ENCODE data around the gene OOSP3. TPM values are rescaled to one million over a fixed set of nuclear protein-coding genes. Genes with fewer than 3 reads are reported as not detected.

Gene OOSP3
- polyA plus RNA-seq, 1 of the 3 experiments (the other 2 are of a cell fraction), result not detected

DNA sequence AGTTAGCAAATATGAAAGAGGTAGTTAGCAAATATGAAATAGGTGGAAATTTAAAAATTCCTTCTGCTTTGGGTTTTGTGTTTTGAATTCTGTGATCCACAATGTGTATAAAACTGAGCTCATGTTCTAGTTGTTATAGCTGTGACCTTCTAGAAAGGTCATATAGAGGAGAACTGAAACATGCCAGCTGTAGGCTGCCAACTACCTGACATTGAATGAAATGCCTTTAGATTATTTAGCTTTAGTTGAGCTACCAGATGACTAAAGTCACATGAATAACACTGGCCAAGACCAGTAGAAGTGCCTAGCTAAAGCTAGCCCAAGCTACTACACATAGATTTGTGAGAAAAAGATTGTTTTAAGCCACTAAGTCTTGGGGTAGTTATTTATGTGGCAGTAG lies 6.5 kb upstream of the OOSP3 start:
- Histone ChIP-seq H3K79me2 (ENCODE audit: insufficient read depth) (no peaks in the 10 kb centered on the region), H3K4me1 (ENCODE audit: control insufficient read depth in 1 of 2, insufficient read depth in 2 of 2, low read depth in 1 of 2, low read length in 1 of 2) (no peaks in the 10 kb centered on the region), H2AFZ (ENCODE audit: low read depth) (no peak overlapping the region), H3K27me3 (ENCODE audit: insufficient read depth) (no peaks in the 10 kb centered on the region), H4K20me1 (ENCODE audit: insufficient read depth) (no peaks in the 10 kb centered on the region), H3K36me3 (replicated peaks in 1 of 2; ENCODE audit: control insufficient read depth in 1 of 2, insufficient read depth in 2 of 2, low read length in 1 of 2) (no peaks in the 10 kb centered on the region), H3K9ac (no peak overlapping the region), H3F3A (replicated peaks; ENCODE audit: insufficient read depth) (no peaks in the 10 kb centered on the region), H3K4me3 (ENCODE audit: low read depth in 2 of 2, low read length in 1 of 2) (no peak overlapping the region), H3K27ac (ENCODE audit: low read depth in 2 of 2, low read length in 1 of 2) (no peak overlapping the region), H3K4me2 (no peak overlapping the region), H3K9me3 (0 out of 2 replicates have a peak, but pooled peaks cover 8% of the 10 kb centered on the region), H3K9me2 (0 out of 2 replicates have a peak, but pooled peaks cover 5% of the 10 kb centered on the region)
- TF ChIP-seq EP300 (IDR thresholded peaks at IDR 0.05; ENCODE audit: borderline replicate concordance in 1 of 2, low read depth in 1 of 2, low read length in 1 of 2) (no peak), TCF12 (IDR thresholded peaks at IDR 0.05) (no peak)
- TF ChIP-seq, protein P1, sequence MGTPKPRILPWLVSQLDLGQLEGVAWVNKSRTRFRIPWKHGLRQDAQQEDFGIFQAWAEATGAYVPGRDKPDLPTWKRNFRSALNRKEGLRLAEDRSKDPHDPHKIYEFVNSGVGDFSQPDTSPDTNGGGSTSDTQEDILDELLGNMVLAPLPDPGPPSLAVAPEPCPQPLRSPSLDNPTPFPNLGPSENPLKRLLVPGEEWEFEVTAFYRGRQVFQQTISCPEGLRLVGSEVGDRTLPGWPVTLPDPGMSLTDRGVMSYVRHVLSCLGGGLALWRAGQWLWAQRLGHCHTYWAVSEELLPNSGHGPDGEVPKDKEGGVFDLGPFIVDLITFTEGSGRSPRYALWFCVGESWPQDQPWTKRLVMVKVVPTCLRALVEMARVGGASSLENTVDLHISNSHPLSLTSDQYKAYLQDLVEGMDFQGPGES (IDR thresholded peaks at IDR 0.05; ENCODE audit: low read depth, low read length), result no peak
- ChIA-PET CTCF (no interaction called here), POLR2A (no interaction called here)
- DNase-seq, result no peak

DNA sequence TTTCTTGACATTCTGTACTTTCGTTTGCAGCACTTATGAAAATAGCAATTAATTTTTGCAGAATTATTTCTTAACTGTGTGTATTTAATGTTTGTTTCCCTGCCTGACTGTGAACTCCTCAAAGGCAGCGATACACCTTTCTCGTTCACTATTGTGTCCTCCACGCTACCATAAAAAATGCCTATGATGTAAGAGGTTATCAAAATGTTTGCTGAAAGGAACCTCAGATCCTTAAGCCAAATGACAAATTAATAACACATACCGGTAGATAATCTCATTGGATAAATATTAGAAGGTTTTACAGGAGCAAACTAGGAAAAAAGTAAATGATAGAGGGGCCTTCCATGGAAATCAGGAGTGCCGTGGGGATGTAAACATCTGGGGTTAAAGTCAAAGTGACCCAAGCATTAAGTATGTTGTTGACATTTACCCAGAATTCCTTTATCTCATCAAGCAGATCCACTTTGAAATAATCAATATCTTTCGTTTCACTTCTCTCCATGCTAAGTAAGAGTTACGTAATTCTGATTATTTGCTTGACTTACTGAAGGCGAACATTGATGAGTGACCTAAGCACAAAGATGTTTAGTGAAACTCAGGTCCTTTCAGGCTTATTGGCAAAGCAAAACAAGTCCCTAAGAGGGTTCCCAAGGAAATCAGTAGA lies 2.6 kb upstream of the OOSP3 start:
- H3K9me2 ChIP-seq, result no peaks in the 10 kb centered on the region
- H3K27ac ChIP-seq (ENCODE audit: low read depth in 2 of 2, low read length in 1 of 2), result no peak overlapping the region
- H3K9ac ChIP-seq, result no peak overlapping the region
- no peak overlapping the region for H3K4me2 ChIP-seq
- CTCF ChIA-PET, result no interaction called here
- H4K20me1 ChIP-seq (ENCODE audit: insufficient read depth), result no peaks in the 10 kb centered on the region
- H3K79me2 ChIP-seq (ENCODE audit: insufficient read depth), result no peaks in the 10 kb centered on the region
- no peaks in the 10 kb centered on the region for H3K9me3 ChIP-seq
- H3K36me3 ChIP-seq (replicated peaks in 1 of 2; ENCODE audit: control insufficient read depth in 1 of 2, insufficient read depth in 2 of 2, low read length in 1 of 2), result no peaks in the 10 kb centered on the region
- no peak for TF ChIP-seq POLR2AphosphoS5 (IDR thresholded peaks at IDR 0.05; ENCODE audit: low read depth, low read length)
- TF ChIP-seq GABPA (IDR thresholded peaks at IDR 0.05; ENCODE audit: low read depth), result no peak
- H3K4me3 ChIP-seq (ENCODE audit: low read depth in 2 of 2, low read length in 1 of 2), result no peak overlapping the region
- no peak for DNase-seq
- H3K4me1 ChIP-seq (ENCODE audit: control insufficient read depth in 1 of 2, insufficient read depth in 2 of 2, low read depth in 1 of 2, low read length in 1 of 2), result peaks cover 0 to 2% of the 10 kb centered on the region in 2 experiments; a peak in 1 of 4 replicates
- 0 out of 2 replicates have a peak, but pooled peaks cover 6% of the 10 kb centered on the region for H3K27me3 ChIP-seq (ENCODE audit: insufficient read depth)
- H3F3A ChIP-seq (replicated peaks; ENCODE audit: insufficient read depth), result no peaks in the 10 kb centered on the region
- POLR2A ChIA-PET, result no interaction called here
- 37% methylated on average over 9 of the region's 9 CpGs for WGBS (ENCODE audit: low lambda C conversion rate)
- no peak overlapping the region for H2AFZ ChIP-seq (ENCODE audit: low read depth)

DNA sequence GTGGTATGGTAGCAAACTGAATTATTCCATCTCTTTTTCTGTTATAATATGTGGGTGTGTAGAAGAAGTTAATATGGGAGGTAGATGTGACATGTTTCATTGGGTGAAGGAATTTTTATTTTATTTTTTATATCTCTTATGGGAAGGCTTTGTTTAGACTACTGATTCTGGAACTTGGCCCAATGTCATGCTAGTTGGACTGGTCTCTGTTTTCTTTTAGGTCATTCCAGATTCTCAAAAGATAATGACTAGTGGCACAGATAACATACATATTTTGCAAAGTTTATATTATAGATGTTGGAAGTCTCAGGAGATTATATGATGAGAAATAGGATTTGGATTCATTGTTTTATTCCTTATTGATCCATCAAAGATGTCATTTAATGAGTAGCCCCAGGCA lies 1.3 kb upstream of the OOSP3 start:
- H3K79me2 ChIP-seq (ENCODE audit: insufficient read depth), result no peaks in the 10 kb centered on the region
- peaks cover 0 to 2% of the 10 kb centered on the region in 2 experiments; a peak in 1 of 4 replicates for H3K4me1 ChIP-seq (ENCODE audit: control insufficient read depth in 1 of 2, insufficient read depth in 2 of 2, low read depth in 1 of 2, low read length in 1 of 2)
- no peak for DNase-seq
- no peaks in the 10 kb centered on the region for H4K20me1 ChIP-seq (ENCODE audit: insufficient read depth)
- ChIA-PET POLR2A (no interaction called here), CTCF (no interaction called here)
- H3K9ac ChIP-seq, result no peak overlapping the region
- no peak overlapping the region for H3K27ac ChIP-seq (ENCODE audit: low read depth in 2 of 2, low read length in 1 of 2)
- H3K4me2 ChIP-seq, result no peak overlapping the region
- no peaks in the 10 kb centered on the region for H3K36me3 ChIP-seq (replicated peaks in 1 of 2; ENCODE audit: control insufficient read depth in 1 of 2, insufficient read depth in 2 of 2, low read length in 1 of 2)
- H3K4me3 ChIP-seq (ENCODE audit: low read depth in 2 of 2, low read length in 1 of 2), result no peak overlapping the region
- 0 out of 2 replicates have a peak, but pooled peaks cover 6% of the 10 kb centered on the region for H3K27me3 ChIP-seq (ENCODE audit: insufficient read depth)
- H3K9me2 ChIP-seq, result no peaks in the 10 kb centered on the region
- TF ChIP-seq GATA2 (CRISPR knock-in tag; IDR thresholded peaks at IDR 0.05) (no peak), TEAD4 (IDR thresholded peaks at IDR 0.05; ENCODE audit: borderline replicate concordance, insufficient read depth) (no peak)
- H3K9me3 ChIP-seq, result no peaks in the 10 kb centered on the region
- H2AFZ ChIP-seq (ENCODE audit: low read depth), result no peak overlapping the region
- H3F3A ChIP-seq (replicated peaks; ENCODE audit: insufficient read depth), result no peaks in the 10 kb centered on the region
